ENCODE data around the gene RPS6KB1.
"Not testable (repeated sequence)": the region's sequence is repeated elsewhere in the genome, so short reads cannot be mapped to it uniquely, and the experiment has no call there.

The RPS6KB1 gene

GRCh38 chr17:59975166-59975565 lies 82.2 kb downstream of the RPS6KB1 start:
- not testable (repeated sequence) for H3K27me3 ChIP-seq (replicated peaks; ENCODE audit: control insufficient read depth, insufficient read depth, low read length); H3K9me3 ChIP-seq (ENCODE audit: control insufficient read depth, low read length); H3K4me3 ChIP-seq (ENCODE audit: low read length); DNase-seq (ENCODE audit: low read depth); H3K4me1 ChIP-seq (ENCODE audit: control insufficient read depth, insufficient read depth, low read length); H3K9ac ChIP-seq (ENCODE audit: low read length); H3K36me3 ChIP-seq (ENCODE audit: control insufficient read depth, insufficient read depth, low read length, severe bottlenecking)

- H3K4me1 ChIP-seq (ENCODE audit: control insufficient read depth, insufficient read depth, low read length); H3K36me3 ChIP-seq (ENCODE audit: control insufficient read depth, insufficient read depth, low read length, severe bottlenecking): not testable (repeated sequence)
These were observed 103.7 kb downstream of the RPS6KB1 start for GRCh38 chr17:59996608-59997007.

More at GRCh38 chr17:59996608-59997007, 103.7 kb downstream of the RPS6KB1 start:
- DNase-seq (ENCODE audit: low read depth); H3K9ac ChIP-seq (ENCODE audit: low read length); H3K9me3 ChIP-seq (ENCODE audit: control insufficient read depth, low read length); H3K27me3 ChIP-seq (replicated peaks; ENCODE audit: control insufficient read depth, insufficient read depth, low read length); H3K4me3 ChIP-seq (ENCODE audit: low read length): not testable (repeated sequence)
